ENCODE measurements around the gene FAM186B.

FAM186B gene

GRCh38 chr12:49556391-49557186, 48.9 kb downstream of the FAM186B start:
- H3K4me1 ChIP-seq (ENCODE audit: control insufficient read depth, insufficient read depth, low read length) = no peaks in the 10 kb centered on the region
- ChIA-PET CTCF (interaction anchor here (0.6 to 4.1 kb wide), 4 partner anchors 24 to 213 kb away, joined by 3 to 15 read pairs (median 4); no protein-coding TSS in a partner anchor), POLR2A (interaction anchor here (0.5 to 1.7 kb wide), 4 partner anchors 12 to 284 kb away, joined by 3 to 7 read pairs (median 3); partner anchors contain the start of gene MCRS1)
- no peak for TF ChIP-seq ZNF416 (tag by site-specific recombination; IDR thresholded peaks at IDR 0.05)
- no peak for TF ChIP-seq ZNF211 (tag by site-specific recombination; IDR thresholded peaks at IDR 0.05; ENCODE audit: low read depth)
- TF ChIP-seq ZNF366 (tag by site-specific recombination; conservative IDR thresholded peaks at IDR 0.05) = no peak
- TF ChIP-seq REST (tag by site-specific recombination; IDR thresholded peaks at IDR 0.05) = peak; percentile 64
- H3K36me3 ChIP-seq (ENCODE audit: control insufficient read depth in 2 of 2, insufficient read depth in 1 of 2, low read length in 2 of 2) = peaks cover 3 to 57% of the 10 kb centered on the region in 2 experiments; a peak in 2 of 3 replicates
- H3K27ac ChIP-seq (ENCODE audit: extremely low read depth, low read depth, low read length) = no peak overlapping the region
- H3K4me3 ChIP-seq (ENCODE audit: low read depth, low read length) = no peak overlapping the region
- no peaks in the 10 kb centered on the region for H3K9me3 ChIP-seq (ENCODE audit: control insufficient read depth, insufficient read depth, low read depth, low read length)

GRCh38 chr12:49555631-49556390, 49.6 kb downstream of the FAM186B start:
- Histone ChIP-seq H3K27ac (ENCODE audit: extremely low read depth, low read depth, low read length) (no peak overlapping the region), H3K4me1 (ENCODE audit: control insufficient read depth, insufficient read depth, low read length) (no peaks in the 10 kb centered on the region), H3K36me3 (ENCODE audit: control insufficient read depth in 2 of 2, insufficient read depth in 1 of 2, low read length in 2 of 2) (peaks cover 0 to 49% of the 10 kb centered on the region in 2 experiments; a peak in 1 of 3 replicates), H3K4me3 (ENCODE audit: low read depth, low read length) (no peak overlapping the region), H3K9me3 (ENCODE audit: control insufficient read depth, insufficient read depth, low read depth, low read length) (no peaks in the 10 kb centered on the region)
- peak; percentile 25; the same call in 1 of the 2 replicates for TF ChIP-seq PATZ1 (tag by site-specific recombination; IDR thresholded peaks at IDR 0.05)
- no peak for TF ChIP-seq ZNF777 (tag by site-specific recombination; IDR thresholded peaks at IDR 0.05; ENCODE audit: borderline replicate concordance)
- CTCF ChIA-PET = interaction anchor here (0.6 to 1.9 kb wide), 4 partner anchors 12 to 261 kb away, joined by 3 to 6 read pairs (median 4); partner anchors contain the start of genes MCRS1, PRPH and TROAP
- POLR2A ChIA-PET = interaction anchor here (1.0 to 1.7 kb wide), 4 partner anchors 9 to 25 kb away, joined by 3 to 7 read pairs (median 4); no protein-coding TSS in a partner anchor

- TF ChIP-seq ZNF341 (tag by site-specific recombination; IDR thresholded peaks at IDR 0.05; ENCODE audit: low read depth) (no peak), GLIS2 (tag by site-specific recombination; IDR thresholded peaks at IDR 0.05) (no peak)
- CTCF ChIA-PET = interaction anchor here (0.5 to 3.7 kb wide), 25 partner anchors 9 to 266 kb away, joined by 3 to 56 read pairs (median 3); partner anchors contain the start of genes KCNH3, PRPF40B and PRPH
- POLR2A ChIA-PET = interaction anchor here (0.5 to 1.9 kb wide), 7 partner anchors 9 to 231 kb away, joined by 3 to 8 read pairs (median 4); partner anchors contain the start of genes MCRS1, SPATS2 and TROAP
- peaks cover 0 to 33% of the 10 kb centered on the region in 2 experiments; a peak in 1 of 3 replicates for H3K36me3 ChIP-seq (ENCODE audit: control insufficient read depth in 2 of 2, insufficient read depth in 1 of 2, low read length in 2 of 2)
- H3K27ac ChIP-seq (ENCODE audit: extremely low read depth, low read depth, low read length) = no peak overlapping the region
- no peaks in the 10 kb centered on the region for H3K4me1 ChIP-seq (ENCODE audit: control insufficient read depth, insufficient read depth, low read length)
- H3K4me3 ChIP-seq (ENCODE audit: low read depth, low read length) = no peak overlapping the region
- H3K9me3 ChIP-seq (ENCODE audit: control insufficient read depth, insufficient read depth, low read depth, low read length) = no peaks in the 10 kb centered on the region
Measured at GRCh38 chr12:49554266-49554665, 51.2 kb downstream of the FAM186B start.

All from HEK293 (cell line).